H1 (cell line): Measurements from ENCODE around the gene KRTAP10-2.

Experiments used
- ASH2L ChIP-seq: fragments of 200-600, 300-600 bp; sonication (generic); IDR thresholded peaks from one replicate; pipeline ENCODE4 v1.7.1; 2017; ENCODE audit warnings: low read length
- BRCA1 ChIP-seq: IDR thresholded peaks from 2 replicates; pipeline ENCODE4 v1.6.1; 2012; ENCODE audit warnings: low read depth, low read length, improper control_type of control experiment
- CBX8 ChIP-seq: fragments of 300-800, 300-1000 bp; sonication (generic); IDR thresholded peaks from 2 replicates; pipeline ENCODE4 v1.7.1; 2016; ENCODE audit warnings: low read depth, low read length, borderline replicate concordance
- CTCF ChIP-seq, 3 experiments: IDR thresholded peaks; 1 replicate in 2 of 3; 2 replicates in 1 of 3; pipeline versions ENCODE4 v1.5.1 to v1.6.1; 2011; ENCODE audit warnings: low read length in 3 of 3, mild to moderate bottlenecking in 3 of 3, inconsistent platforms in 2 of 3, low read depth in 1 of 3, moderate library complexity in 1 of 3; ENCODE audit not compliant: insufficient read depth in 1 of 3; ENCODE audit errors: control extremely low read depth in 1 of 3
- EP300 ChIP-seq, 2 experiments: IDR thresholded peaks; 1 replicate in 1 of 2; 2 replicates in 1 of 2; pipeline ENCODE4 v1.6.1; 2011 to 2012; ENCODE audit warnings: low read depth in 2 of 2, low read length in 2 of 2, mild to moderate bottlenecking in 2 of 2, borderline replicate concordance in 1 of 2, inconsistent platforms in 1 of 2, moderate library complexity in 1 of 2
- GABPA ChIP-seq: IDR thresholded peaks from 2 replicates; pipeline ENCODE4 v1.6.1; 2011; ENCODE audit warnings: mild to moderate bottlenecking, low read length, moderate library complexity, borderline replicate concordance; ENCODE audit not compliant: insufficient read depth
- JUND ChIP-seq: IDR thresholded peaks from 2 replicates; pipeline ENCODE4 v1.6.1; 2011; ENCODE audit warnings: mild to moderate bottlenecking, improper control_type of control experiment, low read length
- POLR2A ChIP-seq, 2 experiments: IDR thresholded peaks; 1 replicate in 1 of 2; 2 replicates in 1 of 2; pipeline ENCODE4 v1.6.1; 2011; ENCODE audit warnings: low read depth in 2 of 2, low read length in 2 of 2, mild to moderate bottlenecking in 2 of 2; ENCODE audit errors: control extremely low read depth in 1 of 2
- POLR2AphosphoS5 ChIP-seq: IDR thresholded peaks from 2 replicates; pipeline ENCODE4 v1.6.1; 2011; ENCODE audit warnings: low read depth, low read length
- SIN3A ChIP-seq, 2 experiments: IDR thresholded peaks in 1 of 2; conservative IDR thresholded peaks in 1 of 2; 2 replicates each; pipeline ENCODE4 v1.6.1; 2011 to 2012; ENCODE audit warnings: low read length in 2 of 2, improper control_type of control experiment in 1 of 2, low read depth in 1 of 2, mild to moderate bottlenecking in 1 of 2
- TAF1 ChIP-seq: IDR thresholded peaks from 2 replicates; pipeline ENCODE4 v1.6.1; 2011; ENCODE audit warnings: mild to moderate bottlenecking, low read depth, low read length
- TBP ChIP-seq: IDR thresholded peaks from 2 replicates; pipeline ENCODE4 v1.6.1; 2011; ENCODE audit warnings: low read depth, low read length, improper control_type of control experiment
- YY1 ChIP-seq: IDR thresholded peaks from 2 replicates; pipeline ENCODE4 v1.6.1; 2011; ENCODE audit warnings: low read depth, mild to moderate bottlenecking, low read length

GRCh38 chr21:44502171-44502958, 48.9 kb downstream of the KRTAP10-2 start:
- TF ChIP-seq BRCA1 = no peak
- no peak for TF ChIP-seq CTCF (IDR thresholded peaks at IDR 0.05; ENCODE audit: control extremely low read depth in 1 of 3, insufficient read depth in 1 of 3, low read depth in 1 of 3, low read length in 3 of 3)
- no peak for TF ChIP-seq POLR2A (IDR thresholded peaks at IDR 0.05; ENCODE audit: control extremely low read depth in 1 of 2, low read depth in 2 of 2, low read length in 2 of 2)
- TF ChIP-seq TBP = no peak
- no peak for TF ChIP-seq EP300 (IDR thresholded peaks at IDR 0.05; ENCODE audit: borderline replicate concordance in 1 of 2, low read depth in 2 of 2, low read length in 2 of 2)
- TF ChIP-seq YY1 = no peak
- no peak for TF ChIP-seq ASH2L
- no peak for TF ChIP-seq TAF1
- TF ChIP-seq GABPA = no peak
- TF ChIP-seq POLR2AphosphoS5 = no peak
- TF ChIP-seq CBX8 = no peak
- no peak for TF ChIP-seq JUND
- no peak for TF ChIP-seq SIN3A (conservative IDR thresholded peaks at IDR 0.05 in 1 of 2, IDR thresholded peaks at IDR 0.05 in 1 of 2; ENCODE audit: low read depth in 1 of 2, low read length in 2 of 2)
